ENCODE results near the gene DOCK10.

The DOCK10 gene

GRCh38 chr2:224851811-224852210, 190.5 kb downstream of the DOCK10 start:
- no peak overlapping the region for H3K4me3 ChIP-seq (ENCODE audit: low read depth, low read length)
- DNase-seq (ENCODE audit: low read depth) = no peak

GRCh38 chr2:224850081-224850480, 192.2 kb downstream of the DOCK10 start:
- no peak overlapping the region for H3K4me3 ChIP-seq (ENCODE audit: low read depth, low read length)
- no peak for DNase-seq (ENCODE audit: low read depth)

- DNase-seq (ENCODE audit: low read depth) = no peak
- no peak overlapping the region for H3K4me3 ChIP-seq (ENCODE audit: low read depth, low read length)
Measured at GRCh38 chr2:224849264-224849663, 193.0 kb downstream of the DOCK10 start.

GRCh38 chr2:224847961-224848850, 194.1 kb downstream of the DOCK10 start:
- peak; percentile 81 for DNase-seq (ENCODE audit: low read depth)
- no peak overlapping the region for H3K4me3 ChIP-seq (ENCODE audit: low read depth, low read length)

- no peak overlapping the region for H3K4me3 ChIP-seq (ENCODE audit: low read depth, low read length)
- DNase-seq (ENCODE audit: low read depth) = no peak
Measured at GRCh38 chr2:224847381-224847780, 194.9 kb downstream of the DOCK10 start.

- no peak for DNase-seq (ENCODE audit: low read depth)
- H3K4me3 ChIP-seq (ENCODE audit: low read depth, low read length) = no peak overlapping the region
Measured at GRCh38 chr2:224846686-224847085, 195.6 kb downstream of the DOCK10 start.

- H3K4me3 ChIP-seq (ENCODE audit: low read depth, low read length) = no peak overlapping the region
- DNase-seq (ENCODE audit: low read depth) = no peak
Measured at GRCh38 chr2:224846161-224846560, 196.1 kb downstream of the DOCK10 start.

GRCh38 chr2:224843141-224843540, 199.1 kb downstream of the DOCK10 start:
- no peak for DNase-seq (ENCODE audit: low read depth)
- no peak overlapping the region for H3K4me3 ChIP-seq (ENCODE audit: low read depth, low read length)

GRCh38 chr2:224841910-224842309, 200.4 kb downstream of the DOCK10 start:
- no peak overlapping the region for H3K4me3 ChIP-seq (ENCODE audit: low read depth, low read length)
- DNase-seq (ENCODE audit: low read depth) = no peak

GRCh38 chr2:224838335-224838734, 203.9 kb downstream of the DOCK10 start:
- no peak overlapping the region for H3K4me3 ChIP-seq (ENCODE audit: low read depth, low read length)
- peak; percentile 75 for DNase-seq (ENCODE audit: low read depth)

- H3K4me3 ChIP-seq (ENCODE audit: low read depth, low read length) = no peak overlapping the region
- DNase-seq (ENCODE audit: low read depth) = peak; percentile 79
Measured at GRCh38 chr2:224837558-224837957, 204.7 kb downstream of the DOCK10 start.

GRCh38 chr2:224837066-224837465, 205.2 kb downstream of the DOCK10 start:
- DNase-seq (ENCODE audit: low read depth) = no peak
- no peak overlapping the region for H3K4me3 ChIP-seq (ENCODE audit: low read depth, low read length)

- H3K4me3 ChIP-seq (ENCODE audit: low read depth, low read length) = no peak overlapping the region
- no peak for DNase-seq (ENCODE audit: low read depth)
Measured at GRCh38 chr2:224836263-224836662, 206.0 kb downstream of the DOCK10 start.

- DNase-seq (ENCODE audit: low read depth) = no peak
- H3K4me3 ChIP-seq (ENCODE audit: low read depth, low read length) = no peak overlapping the region
Measured at GRCh38 chr2:224835405-224835804, 206.9 kb downstream of the DOCK10 start.

- DNase-seq (ENCODE audit: low read depth) = no peak
- H3K4me3 ChIP-seq (ENCODE audit: low read depth, low read length) = no peak overlapping the region
Measured at GRCh38 chr2:224833986-224834385, 208.3 kb downstream of the DOCK10 start.

GRCh38 chr2:224832207-224832606, 210.1 kb downstream of the DOCK10 start:
- H3K4me3 ChIP-seq (ENCODE audit: low read depth, low read length) = no peak overlapping the region
- DNase-seq (ENCODE audit: low read depth) = no peak

- no peak overlapping the region for H3K4me3 ChIP-seq (ENCODE audit: low read depth, low read length)
Measured at GRCh38 chr2:224831530-224831929, 210.7 kb downstream of the DOCK10 start.

GRCh38 chr2:224820283-224820991, 221.8 kb downstream of the DOCK10 start:
- DNase-seq (ENCODE audit: low read depth) = no peak
- no peak overlapping the region for H3K4me3 ChIP-seq (ENCODE audit: low read depth, low read length)

More at GRCh38 chr2:224831530-224831929, 210.7 kb downstream of the DOCK10 start:
- DNase-seq (ENCODE audit: low read depth) = no peak

GRCh38 chr2:224819075-224819474, 223.2 kb downstream of the DOCK10 start:
- no peak for DNase-seq (ENCODE audit: low read depth)

GRCh38 chr2:224817676-224818075, 224.6 kb downstream of the DOCK10 start:
- no peak for DNase-seq (ENCODE audit: low read depth)

More at GRCh38 chr2:224819075-224819474, 223.2 kb downstream of the DOCK10 start:
- no peak overlapping the region for H3K4me3 ChIP-seq (ENCODE audit: low read depth, low read length)

GRCh38 chr2:224816816-224817215, 225.5 kb downstream of the DOCK10 start:
- no peak overlapping the region for H3K4me3 ChIP-seq (ENCODE audit: low read depth, low read length)
- DNase-seq (ENCODE audit: low read depth) = peak; percentile 36

More at GRCh38 chr2:224817676-224818075, 224.6 kb downstream of the DOCK10 start:
- no peak overlapping the region for H3K4me3 ChIP-seq (ENCODE audit: low read depth, low read length)

Data from skeletal muscle cell (primary cell).